NCI-H774 (cell line): ENCODE data around the gene AKIRIN1.
"Not testable (repeated sequence)": the region's sequence is repeated elsewhere in the genome, so short reads cannot be mapped to it uniquely, and the experiment has no call there.

Experiments
- DNase-seq: peaks from one replicate; lab custom pipeline; 2025; lab: John Stamatoyannopoulos, UW

The AKIRIN1 gene

GRCh38 chr1:38997034-38997900, 6.2 kb downstream of the AKIRIN1 start:
- DNase-seq, result no peak

GRCh38 chr1:38997901-38998190, 6.8 kb downstream of the AKIRIN1 start:
- DNase-seq, result no peak

GRCh38 chr1:39001516-39002421, 10.7 kb downstream of the AKIRIN1 start:
- no peak for DNase-seq

GRCh38 chr1:39003281-39003680, 12.2 kb downstream of the AKIRIN1 start:
- no peak for DNase-seq

GRCh38 chr1:39003794-39004193, 12.7 kb downstream of the AKIRIN1 start:
- DNase-seq, result no peak

- no peak for DNase-seq
Observed at GRCh38 chr1:39006287-39006686, 15.2 kb downstream of the AKIRIN1 start.

- DNase-seq, result no peak
Observed at GRCh38 chr1:39006726-39007645, 15.9 kb downstream of the AKIRIN1 start.

GRCh38 chr1:39014956-39015355, 23.9 kb downstream of the AKIRIN1 start:
- DNase-seq, result not testable (repeated sequence)

- no peak for DNase-seq
Observed at GRCh38 chr1:39016604-39017171, 25.6 kb downstream of the AKIRIN1 start.

GRCh38 chr1:39017266-39017665, 26.2 kb downstream of the AKIRIN1 start:
- no peak for DNase-seq

- not testable (repeated sequence) for DNase-seq
Observed at GRCh38 chr1:39020494-39020893, 29.4 kb downstream of the AKIRIN1 start.

GRCh38 chr1:39021426-39021825, 30.4 kb downstream of the AKIRIN1 start:
- no peak for DNase-seq

- DNase-seq, result no peak
Observed at GRCh38 chr1:39023140-39023539, 32.1 kb downstream of the AKIRIN1 start.

- peak; percentile 96 for DNase-seq
Observed at GRCh38 chr1:39026051-39026865, 35.2 kb downstream of the AKIRIN1 start, which contains the start of gene NDUFS5. TSS of gene NDUFS5 (plus strand) at chr1:39026350. CDS start at chr1:39028725, 2,375 bp downstream.

- no peak for DNase-seq
Observed at GRCh38 chr1:39026866-39027507, 35.9 kb downstream of the AKIRIN1 start.

- DNase-seq, result no peak
Observed at GRCh38 chr1:39034114-39034654, 43.1 kb downstream of the AKIRIN1 start.

- no peak for DNase-seq
Observed at GRCh38 chr1:39036678-39037077, 45.6 kb downstream of the AKIRIN1 start.

- DNase-seq, result no peak
Observed at GRCh38 chr1:39043513-39043912, 52.4 kb downstream of the AKIRIN1 start.

GRCh38 chr1:39044762-39045161, 53.7 kb downstream of the AKIRIN1 start:
- no peak for DNase-seq

- DNase-seq, result no peak
Observed at GRCh38 chr1:39045231-39045630, 54.2 kb downstream of the AKIRIN1 start.
